HEK293 (cell line): ENCODE data around the gene PRKD3.

Experiments used
- CTCF ChIA-PET: fragments of 350-600 bp; formaldehyde crosslinking; extraction: SDS; loops from one replicate; lab custom pipeline; 2021; ENCODE audit warnings: antibody characterized with exemption; lab: Yijun Ruan, JAX
- POLR2A ChIA-PET: fragments of 300-600 bp; formaldehyde crosslinking; extraction: SDS; loops from one replicate; lab custom pipeline; 2020; ENCODE audit warnings: antibody characterized with exemption, inconsistent platforms; lab: Yijun Ruan, JAX
- H3K27ac ChIP-seq: fragments of 200-500 bp; sonication (Bioruptor generic); 2 replicates; pipeline ENCODE4 v1.5.1; 2014; ENCODE audit warnings: low read depth, low read length, control low read depth, inconsistent platforms; ENCODE audit errors: extremely low read depth
- H3K36me3 ChIP-seq, 2 experiments: fragments of 200-500 bp in 1 of 2; sonication (Bioruptor generic) in 1 of 2; 1 replicate in 1 of 2; 2 replicates in 1 of 2; pipeline ENCODE4 v1.5.1; 2014 to 2017; ENCODE audit warnings: inconsistent platforms in 2 of 2, low read length in 2 of 2; ENCODE audit not compliant: control insufficient read depth in 2 of 2, insufficient read depth in 1 of 2
- H3K4me1 ChIP-seq: fragments of 200-500 bp; sonication (Bioruptor generic); 2 replicates; pipeline ENCODE4 v1.5.1; 2014; ENCODE audit warnings: mild to moderate bottlenecking, low read length, inconsistent platforms; ENCODE audit not compliant: control insufficient read depth, insufficient read depth
- H3K4me3 ChIP-seq: 2 replicates; pipeline ENCODE4 v1.5.1; 2011; ENCODE audit warnings: low read depth, mild to moderate bottlenecking, control low read depth, low read length, moderate library complexity
- H3K9me3 ChIP-seq: fragments of 200-500 bp; sonication (Bioruptor generic); 2 replicates; pipeline ENCODE4 v1.5.1; 2014; ENCODE audit warnings: low read depth, low read length, inconsistent platforms; ENCODE audit not compliant: control insufficient read depth, insufficient read depth
- FEZF1 ChIP-seq: fragments of 450-650 bp; formaldehyde crosslinking; IDR thresholded peaks from 2 replicates; pipeline ENCODE4 v1.5.1; 2016; ENCODE audit warnings: missing biosample characterization, missing genetic modification characterization
- GLIS1 ChIP-seq: fragments of 450-650 bp; formaldehyde crosslinking; IDR thresholded peaks from 2 replicates; pipeline ENCODE4 v1.5.1; 2016; ENCODE audit warnings: missing biosample characterization, missing genetic modification characterization
- PRDM2 ChIP-seq: fragments of 450-650 bp; formaldehyde crosslinking; IDR thresholded peaks from 2 replicates; pipeline ENCODE4 v1.5.1; 2016; ENCODE audit warnings: missing biosample characterization, missing genetic modification characterization, borderline replicate concordance
- REPIN1 ChIP-seq: fragments of 450-650 bp; formaldehyde crosslinking; IDR thresholded peaks from 2 replicates; pipeline ENCODE4 v1.5.1; 2017; ENCODE audit warnings: missing biosample characterization, missing genetic modification characterization, low read depth
- TRIM28 ChIP-seq: IDR thresholded peaks from 2 replicates; pipeline ENCODE4 v1.6.1; 2011; ENCODE audit warnings: low read length, control low read depth, borderline replicate concordance
- ZBTB20 ChIP-seq: fragments of 450-650 bp; formaldehyde crosslinking; IDR thresholded peaks from 2 replicates; pipeline ENCODE4 v1.5.1; 2016; ENCODE audit warnings: missing biosample characterization, missing genetic modification characterization
- ZBTB8A ChIP-seq: fragments of 450-650 bp; formaldehyde crosslinking; IDR thresholded peaks from 2 replicates; pipeline ENCODE4 v1.5.1; 2016; ENCODE audit warnings: missing biosample characterization, missing genetic modification characterization
- ZNF112 ChIP-seq: fragments of 450-650 bp; formaldehyde crosslinking; IDR thresholded peaks from 2 replicates; pipeline ENCODE4 v1.5.0; 2017; ENCODE audit warnings: missing biosample characterization, missing genetic modification characterization
- ZNF121 ChIP-seq: fragments of 450-650 bp; formaldehyde crosslinking; IDR thresholded peaks from 2 replicates; pipeline ENCODE4 v1.5.1; 2016; ENCODE audit warnings: missing biosample characterization, missing genetic modification characterization
- ZNF302 ChIP-seq: fragments of 450-650 bp; formaldehyde crosslinking; IDR thresholded peaks from 2 replicates; pipeline ENCODE4 v1.5.1; 2016; ENCODE audit warnings: missing biosample characterization, missing genetic modification characterization, low read depth
- ZNF324 ChIP-seq: fragments of 450-650 bp; formaldehyde crosslinking; IDR thresholded peaks from 2 replicates; pipeline ENCODE4 v1.5.1; 2016; ENCODE audit warnings: missing biosample characterization, missing genetic modification characterization
- ZNF366 ChIP-seq: fragments of 450-650 bp; formaldehyde crosslinking; conservative IDR thresholded peaks from 2 replicates; pipeline ENCODE4 v1.5.1; 2016; ENCODE audit warnings: missing biosample characterization, missing genetic modification characterization
- ZNF521 ChIP-seq: fragments of 450-650 bp; formaldehyde crosslinking; IDR thresholded peaks from 2 replicates; pipeline ENCODE4 v1.5.1; 2017; ENCODE audit warnings: missing biosample characterization, mild to moderate bottlenecking, missing genetic modification characterization
- ZNF560 ChIP-seq: fragments of 450-650 bp; formaldehyde crosslinking; IDR thresholded peaks from 2 replicates; pipeline ENCODE4 v1.5.1; 2017; ENCODE audit warnings: missing biosample characterization, missing genetic modification characterization, borderline replicate concordance
- ZNF626 ChIP-seq: fragments of 450-650 bp; sonication (Bioruptor Pico); formaldehyde crosslinking; IDR thresholded peaks from 2 replicates; pipeline ENCODE4 v1.5.1; 2018; ENCODE audit warnings: missing biosample characterization, missing genetic modification characterization, inconsistent platforms
- ZNF629 ChIP-seq: fragments of 450-650 bp; formaldehyde crosslinking; IDR thresholded peaks from 2 replicates; pipeline ENCODE4 v1.5.1; 2017; ENCODE audit warnings: missing biosample characterization, missing genetic modification characterization
- ZNF639 ChIP-seq: fragments of 450-650 bp; formaldehyde crosslinking; IDR thresholded peaks from 2 replicates; pipeline ENCODE4 v1.5.1; 2016; ENCODE audit warnings: missing biosample characterization, missing genetic modification characterization
- ZNF654 ChIP-seq: fragments of 450-650 bp; formaldehyde crosslinking; IDR thresholded peaks from 2 replicates; pipeline ENCODE4 v1.5.1; 2016; ENCODE audit warnings: low read depth, missing biosample characterization, missing genetic modification characterization
- ZNF660 ChIP-seq: fragments of 450-650 bp; IDR thresholded peaks from 2 replicates; pipeline ENCODE4 v1.5.1; 2018; ENCODE audit warnings: missing biosample characterization, mild to moderate bottlenecking, missing genetic modification characterization
- ZNF664 ChIP-seq: fragments of 450-650 bp; formaldehyde crosslinking; IDR thresholded peaks from 2 replicates; pipeline ENCODE4 v1.5.1; 2016; ENCODE audit warnings: missing biosample characterization, missing genetic modification characterization
- ZNF692 ChIP-seq: fragments of 450-650 bp; formaldehyde crosslinking; IDR thresholded peaks from 2 replicates; pipeline ENCODE4 v1.5.1; 2016; ENCODE audit warnings: missing biosample characterization, missing genetic modification characterization
- ZNF837 ChIP-seq: fragments of 450-650 bp; formaldehyde crosslinking; IDR thresholded peaks from 2 replicates; pipeline ENCODE4 v1.5.1; 2016; ENCODE audit warnings: missing biosample characterization, missing genetic modification characterization
- TF ChIP-seq, protein P1 (sequence below): fragments of 450-650 bp; formaldehyde crosslinking; IDR thresholded peaks from 2 replicates; pipeline ENCODE4 v1.5.1; 2017; ENCODE audit warnings: missing biosample characterization, missing genetic modification characterization
- TF ChIP-seq, protein P2 (sequence below): fragments of 450-650 bp; IDR thresholded peaks from 2 replicates; pipeline ENCODE4 v1.5.1; 2018; ENCODE audit warnings: missing biosample characterization, mild to moderate bottlenecking, missing genetic modification characterization

The PRKD3 gene

GRCh38 chr2:37319754-37320609 is 4.7 kb downstream of the PRKD3 start (continued):
- TF ChIP-seq, protein P1, sequence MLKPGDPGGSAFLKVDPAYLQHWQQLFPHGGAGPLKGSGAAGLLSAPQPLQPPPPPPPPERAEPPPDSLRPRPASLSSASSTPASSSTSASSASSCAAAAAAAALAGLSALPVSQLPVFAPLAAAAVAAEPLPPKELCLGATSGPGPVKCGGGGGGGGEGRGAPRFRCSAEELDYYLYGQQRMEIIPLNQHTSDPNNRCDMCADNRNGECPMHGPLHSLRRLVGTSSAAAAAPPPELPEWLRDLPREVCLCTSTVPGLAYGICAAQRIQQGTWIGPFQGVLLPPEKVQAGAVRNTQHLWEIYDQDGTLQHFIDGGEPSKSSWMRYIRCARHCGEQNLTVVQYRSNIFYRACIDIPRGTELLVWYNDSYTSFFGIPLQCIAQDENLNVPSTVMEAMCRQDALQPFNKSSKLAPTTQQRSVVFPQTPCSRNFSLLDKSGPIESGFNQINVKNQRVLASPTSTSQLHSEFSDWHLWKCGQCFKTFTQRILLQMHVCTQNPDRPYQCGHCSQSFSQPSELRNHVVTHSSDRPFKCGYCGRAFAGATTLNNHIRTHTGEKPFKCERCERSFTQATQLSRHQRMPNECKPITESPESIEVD: peak; percentile 71
- TF ChIP-seq PRDM2 (tag by site-specific recombination) (no peak), FEZF1 (tag by site-specific recombination) (no peak), ZBTB8A (tag by site-specific recombination) (no peak), ZNF521 (tag by site-specific recombination) (no peak), ZNF626 (tag by site-specific recombination) (no peak), ZNF664 (peak; percentile 64; the same call in 1 of the 2 replicates), ZNF302 (tag by site-specific recombination) (no peak), GLIS1 (no peak), ZNF324 (tag by site-specific recombination) (no peak), ZNF560 (tag by site-specific recombination) (no peak), ZBTB20 (tag by site-specific recombination) (no peak), ZNF639 (tag by site-specific recombination) (no peak), ZNF837 (no peak), ZNF121 (tag by site-specific recombination) (no peak)

DNA sequence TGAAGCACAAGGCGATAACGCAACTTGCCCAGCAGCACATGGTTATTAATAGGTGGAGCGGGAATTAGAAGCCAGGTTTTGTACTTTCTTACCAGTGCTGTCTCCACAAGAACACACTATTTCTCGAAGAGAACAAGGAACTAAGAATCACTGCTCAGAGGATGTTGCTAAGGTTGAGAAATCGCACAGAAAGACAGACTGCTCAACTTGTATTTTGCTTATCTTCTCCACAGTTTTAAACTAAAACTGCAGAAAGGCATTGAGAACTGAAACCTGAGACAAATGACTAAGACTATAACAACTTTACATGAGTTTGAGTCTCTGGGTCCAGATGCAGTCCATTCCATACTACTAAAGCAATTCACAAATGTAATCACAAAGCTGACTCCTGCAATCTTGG is 6.2 kb downstream of the PRKD3 start:
- Histone ChIP-seq H3K27ac (peak overlapping the region; percentile 48), H3K9me3 (no peaks in the 10 kb centered on the region), H3K36me3 (peaks cover 0 to 3% of the 10 kb centered on the region in 2 experiments; a peak in 1 of 3 replicates), H3K4me3 (no peak overlapping the region), H3K4me1 (peaks cover 49% of the 10 kb centered on the region)
- CTCF ChIA-PET: interaction anchor here (0.6 kb wide), 1 partner anchor 10 kb away, joined by 7 read pairs; no protein-coding TSS in a partner anchor
- POLR2A ChIA-PET: interaction anchor here (1.7 kb wide), 1 partner anchor 19 kb away, joined by 3 read pairs; no protein-coding TSS in a partner anchor
- TF ChIP-seq, protein P2, sequence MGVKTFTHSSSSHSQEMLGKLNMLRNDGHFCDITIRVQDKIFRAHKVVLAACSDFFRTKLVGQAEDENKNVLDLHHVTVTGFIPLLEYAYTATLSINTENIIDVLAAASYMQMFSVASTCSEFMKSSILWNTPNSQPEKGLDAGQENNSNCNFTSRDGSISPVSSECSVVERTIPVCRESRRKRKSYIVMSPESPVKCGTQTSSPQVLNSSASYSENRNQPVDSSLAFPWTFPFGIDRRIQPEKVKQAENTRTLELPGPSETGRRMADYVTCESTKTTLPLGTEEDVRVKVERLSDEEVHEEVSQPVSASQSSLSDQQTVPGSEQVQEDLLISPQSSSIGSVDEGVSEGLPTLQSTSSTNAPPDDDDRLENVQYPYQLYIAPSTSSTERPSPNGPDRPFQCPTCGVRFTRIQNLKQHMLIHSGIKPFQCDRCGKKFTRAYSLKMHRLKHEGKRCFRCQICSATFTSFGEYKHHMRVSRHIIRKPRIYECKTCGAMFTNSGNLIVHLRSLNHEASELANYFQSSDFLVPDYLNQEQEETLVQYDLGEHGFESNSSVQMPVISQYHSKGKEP (tag by site-specific recombination): 0 out of 2 replicates have a peak, but pooled peaks have one; percentile 24
- no peak for TF ChIP-seq ZNF692
- TF ChIP-seq ZNF660 (tag by site-specific recombination): 0 out of 2 replicates have a peak, but pooled peaks have one; percentile 28
- peak; percentile 42; the same call in 1 of the 2 replicates for TF ChIP-seq ZNF366
- no peak for TF ChIP-seq ZBTB8A (tag by site-specific recombination)
- TF ChIP-seq REPIN1 (tag by site-specific recombination): no peak
- peak; percentile 65 for TF ChIP-seq TRIM28
- no peak for TF ChIP-seq ZNF112
- 0 out of 2 replicates have a peak, but pooled peaks have one; percentile 11 for TF ChIP-seq ZNF629 (tag by site-specific recombination)
- no peak for TF ChIP-seq ZNF654
